Measurements from ENCODE around the gene PRKCE.

PRKCE gene

DNA sequence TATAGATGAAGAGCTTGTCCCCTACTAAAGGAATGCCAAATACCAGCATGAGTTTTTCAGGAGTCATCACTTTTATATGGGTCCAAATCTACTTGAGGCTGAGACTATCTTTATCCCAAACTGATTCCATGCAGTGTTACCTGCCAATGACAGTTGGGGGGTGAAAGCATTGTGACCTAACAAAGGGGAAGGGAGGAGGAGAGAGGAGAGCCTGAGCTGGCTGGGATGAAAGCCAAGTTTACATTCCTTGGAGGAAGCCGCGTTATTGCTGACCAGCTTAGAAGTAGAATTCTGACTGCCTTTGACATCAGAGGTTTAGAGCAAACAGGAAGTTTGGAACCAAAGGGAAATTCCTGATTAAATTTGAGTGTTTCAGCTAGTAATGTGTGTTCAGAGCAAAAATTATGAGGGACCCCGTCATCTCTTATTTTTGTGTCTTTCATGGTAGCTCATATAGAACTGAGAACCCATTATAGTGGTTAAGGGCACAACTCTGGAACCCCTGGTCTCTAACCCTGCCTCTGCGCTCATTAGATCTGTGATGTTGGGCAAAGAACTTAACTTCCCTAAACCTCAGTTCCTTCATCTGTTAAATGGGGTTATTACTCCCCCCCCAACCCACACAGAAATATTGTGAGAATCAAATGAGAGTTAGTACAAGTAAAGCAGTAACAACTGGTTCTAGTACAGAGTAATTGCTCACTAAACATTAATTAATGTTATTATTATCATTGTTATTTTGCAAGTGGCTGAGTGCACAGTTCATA lies 446.4 kb downstream of the PRKCE start:
- TF ChIP-seq GATA3 (IDR thresholded peaks at IDR 0.05; ENCODE audit: low read depth, low read length), result no peak
- no peak for TF ChIP-seq GATA2 (IDR thresholded peaks at IDR 0.05; ENCODE audit: low read depth, low read length)

DNA sequence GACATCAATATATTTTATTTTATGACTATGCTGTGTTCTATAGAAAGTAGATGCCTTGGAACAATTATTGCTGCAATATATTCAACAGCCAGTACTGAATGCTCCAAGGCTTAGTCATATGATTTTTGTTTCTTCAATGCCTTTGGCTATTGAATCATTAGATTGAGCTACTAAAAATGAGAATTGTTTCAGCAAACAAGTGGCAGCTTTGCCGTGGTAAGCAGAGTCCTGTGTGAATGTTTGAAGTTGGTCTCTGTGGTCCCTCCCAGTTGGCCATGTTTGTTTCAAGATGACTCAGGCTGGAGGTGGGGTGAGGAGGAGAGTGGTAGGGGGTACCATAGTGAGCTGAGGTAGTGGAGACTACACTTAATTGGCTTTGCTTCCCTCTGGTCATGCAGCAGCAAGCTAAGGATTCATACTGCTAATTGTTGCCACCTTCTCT lies 447.2 kb downstream of the PRKCE start:
- TF ChIP-seq GATA3 (IDR thresholded peaks at IDR 0.05; ENCODE audit: low read depth, low read length) (no peak), GATA2 (IDR thresholded peaks at IDR 0.05; ENCODE audit: low read depth, low read length) (no peak)

DNA sequence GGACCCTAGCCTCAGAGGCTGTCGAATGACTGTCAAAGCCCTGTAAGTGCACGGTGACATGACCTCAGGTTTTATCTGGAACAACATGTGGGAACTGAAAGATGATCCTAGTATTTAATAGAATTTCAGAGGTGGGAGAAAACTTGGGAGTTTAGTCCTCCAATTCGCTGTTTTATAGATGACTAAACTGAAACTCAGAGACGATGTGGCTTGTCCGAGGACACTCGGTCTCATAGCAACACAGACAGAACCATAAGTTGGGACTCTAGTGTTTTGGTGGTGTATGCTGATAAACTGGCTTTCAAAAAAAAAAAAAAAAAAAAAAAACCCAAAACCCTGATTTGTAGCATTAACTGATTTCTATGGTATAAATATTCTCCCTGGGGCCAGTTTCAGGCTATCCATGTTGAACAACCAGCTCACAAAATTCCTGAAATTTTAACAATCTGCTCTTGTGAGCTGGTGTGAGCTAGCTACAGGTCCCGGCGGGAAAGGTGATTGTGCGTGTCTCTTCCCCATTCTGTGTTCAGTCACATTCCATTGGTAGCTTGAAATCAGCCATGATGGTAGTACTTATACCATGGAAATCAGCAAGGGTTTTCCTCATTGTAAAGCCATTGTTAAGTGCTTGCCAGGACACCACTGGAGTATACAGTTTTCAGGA lies 450.2 kb downstream of the PRKCE start:
- TF ChIP-seq GATA2 (IDR thresholded peaks at IDR 0.05; ENCODE audit: low read depth, low read length) (no peak), GATA3 (IDR thresholded peaks at IDR 0.05; ENCODE audit: low read depth, low read length) (no peak)

DNA sequence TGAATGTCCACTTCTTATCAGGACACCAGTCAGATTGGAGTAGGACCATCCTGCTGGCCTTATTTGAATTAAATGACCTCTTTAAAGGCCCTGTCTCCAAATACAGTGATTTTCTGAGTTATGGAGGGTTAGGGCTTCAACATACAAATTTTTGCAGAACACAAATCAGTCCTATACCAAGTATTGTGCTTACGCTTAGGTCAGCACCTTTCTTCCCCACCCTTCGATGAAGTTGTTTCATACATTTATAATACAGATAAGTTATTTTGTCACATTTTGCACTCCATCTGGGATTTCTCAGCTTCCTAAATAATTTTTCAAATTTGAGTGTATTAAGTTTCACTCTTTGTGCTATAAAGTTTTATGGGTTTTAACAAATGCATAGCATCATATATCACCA lies 455.2 kb downstream of the PRKCE start:
- no peak for TF ChIP-seq GATA3 (IDR thresholded peaks at IDR 0.05; ENCODE audit: low read depth, low read length)
- no peak for TF ChIP-seq GATA2 (IDR thresholded peaks at IDR 0.05; ENCODE audit: low read depth, low read length)

DNA sequence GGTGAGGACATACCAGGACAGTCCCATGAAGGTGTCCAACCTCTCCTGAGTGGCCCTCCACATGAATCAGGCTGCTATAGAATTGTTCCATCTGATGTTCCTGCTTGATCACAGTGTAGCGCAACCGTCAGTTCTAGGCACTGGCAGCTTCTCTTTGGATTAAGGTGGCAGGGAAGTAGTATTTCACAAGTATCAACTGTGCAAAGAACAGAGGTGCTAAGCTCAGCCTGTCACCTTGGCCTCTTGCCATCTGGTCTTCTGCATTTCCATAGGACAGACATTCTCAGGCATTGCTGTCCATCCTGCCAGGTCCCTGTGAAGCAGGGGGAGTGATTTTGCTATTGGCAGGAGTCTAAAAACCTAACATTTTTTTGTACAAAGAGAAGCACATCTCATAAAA lies 463.5 kb downstream of the PRKCE start:
- TF ChIP-seq GATA2 (IDR thresholded peaks at IDR 0.05; ENCODE audit: low read depth, low read length) (no peak), GATA3 (IDR thresholded peaks at IDR 0.05; ENCODE audit: low read depth, low read length) (no peak)

DNA sequence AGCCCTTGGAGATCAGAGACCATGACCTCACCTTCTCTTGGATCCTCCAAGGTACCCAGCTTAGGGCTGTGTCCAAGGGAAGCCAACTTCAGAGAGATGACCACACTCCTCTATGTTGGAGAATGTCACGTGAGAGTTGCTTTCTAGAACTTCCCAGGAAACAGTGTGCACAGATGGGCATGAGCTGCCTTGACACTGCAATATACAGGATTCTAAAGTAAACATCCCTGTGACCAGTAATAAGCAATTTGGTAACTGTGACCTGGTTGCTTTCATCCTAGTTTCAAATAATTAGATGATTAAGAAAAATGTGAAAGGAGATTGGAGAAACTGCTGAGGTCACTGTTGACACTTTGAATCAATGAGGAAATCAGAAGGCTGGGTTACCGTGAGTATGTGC lies 464.7 kb downstream of the PRKCE start:
- TF ChIP-seq GATA3 (IDR thresholded peaks at IDR 0.05; ENCODE audit: low read depth, low read length), result no peak
- TF ChIP-seq GATA2 (IDR thresholded peaks at IDR 0.05; ENCODE audit: low read depth, low read length), result no peak

DNA sequence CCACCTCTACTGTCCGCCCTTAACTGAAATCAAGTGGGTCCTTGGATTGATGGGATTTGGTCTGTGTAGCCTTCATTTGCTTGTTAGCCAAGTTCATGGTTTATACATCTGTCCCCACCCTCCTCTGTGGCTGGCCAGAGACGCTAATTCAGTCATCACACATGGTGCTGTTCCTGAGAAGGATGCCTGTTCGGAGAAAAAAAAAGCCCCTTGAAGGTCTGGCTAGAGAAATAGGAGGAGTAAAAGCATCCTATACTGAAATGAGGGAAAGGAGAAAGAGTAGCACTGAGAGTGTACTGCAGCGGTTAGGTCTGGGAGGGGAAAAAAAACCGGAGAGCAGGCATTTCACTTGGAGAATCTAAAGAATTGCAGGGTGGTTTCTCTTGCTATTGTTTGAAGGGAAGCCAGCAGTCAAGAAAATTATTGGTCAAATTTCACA lies 465.1 kb downstream of the PRKCE start:
- TF ChIP-seq GATA2 (IDR thresholded peaks at IDR 0.05; ENCODE audit: low read depth, low read length) (no peak), GATA3 (IDR thresholded peaks at IDR 0.05; ENCODE audit: low read depth, low read length) (no peak)

DNA sequence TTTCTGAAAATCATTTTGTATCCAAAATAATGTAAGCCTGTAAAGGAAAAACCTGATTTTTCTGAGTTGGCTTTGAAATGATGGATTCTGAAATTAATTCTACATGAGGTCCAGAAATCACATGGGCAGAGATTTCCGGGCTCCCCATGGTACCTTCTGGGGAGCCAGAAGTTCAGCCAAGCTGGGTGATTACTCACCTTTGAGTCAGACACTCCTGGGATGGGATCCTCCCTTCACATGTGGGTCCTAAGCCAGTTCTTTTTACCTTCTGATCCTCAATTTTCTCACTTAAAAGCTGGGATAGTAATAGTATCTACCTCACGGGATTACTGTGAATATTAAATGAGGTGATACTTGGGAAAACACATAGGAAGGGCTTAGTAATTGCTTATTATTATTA lies 465.9 kb downstream of the PRKCE start:
- TF ChIP-seq GATA3 (IDR thresholded peaks at IDR 0.05; ENCODE audit: low read depth, low read length) (no peak), GATA2 (IDR thresholded peaks at IDR 0.05; ENCODE audit: low read depth, low read length) (no peak)

DNA sequence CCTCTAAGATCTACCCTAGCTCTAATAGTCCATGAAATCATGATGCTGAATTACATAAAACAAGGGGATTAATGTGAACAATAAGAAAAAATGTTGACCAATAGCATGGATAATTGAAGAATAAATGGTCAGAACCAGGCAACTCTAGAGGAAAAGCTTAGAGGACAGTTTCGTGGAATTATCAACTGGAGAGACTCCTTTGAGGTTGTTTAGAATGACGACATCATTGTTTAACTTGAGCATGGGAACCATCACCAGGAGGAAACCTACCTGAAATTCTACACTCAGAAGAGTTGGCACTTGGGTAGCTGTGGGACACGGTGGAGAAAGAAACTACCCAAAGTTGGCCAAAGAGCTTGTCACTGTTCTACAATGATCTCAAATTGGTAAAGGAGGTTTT lies 466.5 kb downstream of the PRKCE start:
- TF ChIP-seq GATA2 (IDR thresholded peaks at IDR 0.05; ENCODE audit: low read depth, low read length), result no peak
- no peak for TF ChIP-seq GATA3 (IDR thresholded peaks at IDR 0.05; ENCODE audit: low read depth, low read length)

DNA sequence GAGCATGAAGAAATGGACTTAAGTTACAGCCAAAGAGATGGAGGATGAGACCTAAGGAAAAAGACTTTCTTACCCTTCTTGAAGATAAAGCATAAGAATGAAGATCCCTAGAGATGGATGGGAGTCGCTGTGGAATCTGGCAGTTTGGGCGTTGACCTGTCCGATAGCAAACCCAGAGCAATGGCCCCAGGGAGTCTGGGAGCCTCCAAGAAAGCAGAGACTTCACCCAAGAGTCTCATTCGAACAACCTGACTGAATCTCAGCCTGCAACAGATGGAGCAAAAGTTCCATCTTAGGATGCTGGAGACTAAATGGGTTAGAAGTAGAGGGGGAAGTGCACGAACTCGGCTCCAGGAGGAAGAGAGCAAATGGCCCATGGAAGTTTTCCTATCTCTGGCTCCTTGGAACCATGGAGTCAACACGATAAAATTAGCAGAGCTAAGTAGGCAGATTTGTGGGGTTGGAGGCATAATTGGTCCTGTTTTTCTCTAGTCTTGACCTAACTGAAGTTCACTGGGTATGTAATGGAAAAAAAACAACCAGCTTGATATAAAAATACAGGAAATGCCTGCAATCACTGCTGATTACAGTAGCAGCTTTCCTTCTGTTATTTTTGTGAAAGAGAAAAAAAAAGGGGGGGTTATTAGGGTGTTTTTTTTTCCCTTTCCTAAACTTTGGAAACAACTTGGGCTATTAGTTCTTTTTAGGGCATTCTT lies 467.3 kb downstream of the PRKCE start:
- TF ChIP-seq GATA3 (IDR thresholded peaks at IDR 0.05; ENCODE audit: low read depth, low read length) (no peak), GATA2 (IDR thresholded peaks at IDR 0.05; ENCODE audit: low read depth, low read length) (no peak)

DNA sequence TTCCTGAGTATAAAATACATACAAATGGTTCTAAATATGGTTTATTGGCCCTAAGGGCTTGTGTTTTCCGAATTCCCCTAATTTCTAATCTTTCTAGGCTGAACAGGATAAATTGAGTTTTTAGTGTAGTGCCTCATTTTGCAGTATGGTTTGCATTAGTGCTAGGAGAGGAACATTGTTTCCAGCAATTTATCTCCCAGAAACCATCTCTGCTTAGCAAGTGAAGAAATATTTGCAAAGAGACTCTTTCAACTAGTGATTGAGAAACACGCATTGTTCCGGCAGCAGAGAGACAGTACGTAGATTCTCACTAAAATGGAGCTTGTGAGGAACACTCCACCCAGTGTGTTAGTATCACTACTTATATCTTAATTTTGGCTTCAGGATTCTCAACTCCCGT lies 468.0 kb downstream of the PRKCE start:
- TF ChIP-seq GATA3 (IDR thresholded peaks at IDR 0.05; ENCODE audit: low read depth, low read length) (no peak), GATA2 (IDR thresholded peaks at IDR 0.05; ENCODE audit: low read depth, low read length) (no peak)

DNA sequence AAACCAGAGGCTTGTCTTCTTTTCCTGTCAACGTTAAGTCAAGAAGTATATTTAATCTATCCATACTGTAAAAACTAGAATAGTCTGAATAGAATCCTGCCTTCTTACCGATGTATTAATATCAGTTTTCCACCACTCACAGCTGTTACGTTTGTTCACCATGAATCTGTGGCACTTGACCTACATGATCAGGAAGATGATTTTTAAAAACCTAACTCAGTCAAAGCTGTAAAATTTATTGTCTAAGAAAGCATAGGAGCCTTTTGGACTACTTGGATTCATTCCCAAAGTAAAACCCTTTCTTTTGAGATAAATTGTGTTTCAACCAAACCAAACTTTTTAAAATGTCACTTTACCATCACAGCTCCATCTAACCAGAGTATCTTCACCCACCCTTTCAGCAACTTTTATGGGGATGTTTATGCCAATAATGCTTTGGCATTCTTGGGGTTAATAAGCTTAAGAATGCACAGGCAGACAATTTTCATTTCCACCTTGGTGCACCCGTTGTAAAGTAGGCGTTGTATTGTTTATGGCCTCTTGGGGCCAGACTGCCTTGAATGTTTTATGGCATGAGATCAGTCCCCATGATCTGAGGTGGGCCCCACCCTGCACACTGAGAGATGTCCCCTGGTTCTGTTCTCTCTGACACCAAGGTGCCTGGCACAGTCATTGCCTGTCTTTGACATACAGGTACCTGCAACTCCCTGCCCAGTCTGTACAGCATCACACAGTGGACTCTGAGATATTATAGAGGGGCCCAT lies 469.5 kb downstream of the PRKCE start:
- TF ChIP-seq GATA3 (IDR thresholded peaks at IDR 0.05; ENCODE audit: low read depth, low read length) (no peak), GATA2 (IDR thresholded peaks at IDR 0.05; ENCODE audit: low read depth, low read length) (no peak)

DNA sequence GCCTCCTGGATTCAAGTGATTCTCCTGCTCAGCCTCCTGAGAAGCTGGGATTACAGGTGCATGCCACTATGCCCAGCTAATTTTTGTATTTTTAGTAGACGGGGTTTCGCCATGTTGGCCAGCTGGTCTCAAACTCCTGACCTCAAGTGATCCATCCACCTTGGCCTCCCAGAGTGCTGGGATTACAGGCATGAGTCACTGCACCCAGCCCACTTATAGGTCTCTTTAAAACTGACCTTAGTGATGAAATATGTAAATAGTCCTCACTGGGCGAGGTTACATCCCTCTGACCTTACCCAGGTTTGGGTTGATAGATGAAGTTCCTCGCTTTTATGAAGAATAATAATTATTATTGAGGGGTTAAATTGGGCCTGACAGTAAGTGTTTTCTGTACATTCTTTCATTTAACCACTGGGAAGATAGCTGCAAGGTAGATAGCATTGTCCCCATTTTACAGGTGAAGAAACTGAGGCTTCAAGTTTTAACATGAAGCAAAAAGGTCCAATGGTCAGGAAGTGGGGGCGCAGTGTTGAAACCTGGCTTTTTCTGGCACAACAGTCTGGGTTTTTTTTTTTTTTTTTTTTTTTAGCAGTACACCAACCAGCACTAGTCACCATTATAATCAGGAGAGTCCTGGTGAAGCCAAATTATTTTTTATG lies 471.0 kb downstream of the PRKCE start:
- no peak for TF ChIP-seq GATA2 (IDR thresholded peaks at IDR 0.05; ENCODE audit: low read depth, low read length)
